NCI-H2196 treated with DMSO at 0.1 percent for 48 hours (cell line): ENCODE measurements around the gene TAC1.
"Not testable (repeated sequence)": the region's sequence is repeated elsewhere in the genome, so short reads cannot be mapped to it uniquely, and the experiment has no call there.

Experiments used
- DNase-seq: peaks from one replicate; lab custom pipeline; 2025; ENCODE audit not compliant: unreplicated experiment; lab: John Stamatoyannopoulos, UW

Gene TAC1

GRCh38 chr7:97731736-97732564 lies at the start of gene TAC1:
Gene TAC1 (plus strand): TSS chr7:97732086. CDS start chr7:97732613, 527 bp downstream.
- DNase-seq: no peak

- DNase-seq: no peak
These were observed 45.9 kb upstream of the TAC1 start for GRCh38 chr7:97685952-97686351.

- DNase-seq: no peak
These were observed 38.3 kb upstream of the TAC1 start for GRCh38 chr7:97693586-97693985.

GRCh38 chr7:97694355-97694754 lies 37.5 kb upstream of the TAC1 start:
- no peak for DNase-seq

- no peak for DNase-seq
These were observed 34.5 kb upstream of the TAC1 start for GRCh38 chr7:97697396-97697795.

GRCh38 chr7:97722386-97722785 lies 9.5 kb upstream of the TAC1 start:
- DNase-seq: no peak

GRCh38 chr7:97732565-97733275 lies 834 bp downstream of the TAC1 start:
- no peak for DNase-seq

- no peak for DNase-seq
These were observed 1.6 kb downstream of the TAC1 start for GRCh38 chr7:97733276-97734161.

GRCh38 chr7:97734255-97734654 lies 2.4 kb downstream of the TAC1 start:
- no peak for DNase-seq

- no peak for DNase-seq
These were observed 3.2 kb downstream of the TAC1 start for GRCh38 chr7:97735075-97735474.

- DNase-seq: no peak
These were observed 16.6 kb downstream of the TAC1 start for GRCh38 chr7:97748482-97748881.

GRCh38 chr7:97751566-97751965 lies 19.7 kb downstream of the TAC1 start:
- DNase-seq: no peak

GRCh38 chr7:97752215-97752614 lies 20.3 kb downstream of the TAC1 start:
- no peak for DNase-seq

GRCh38 chr7:97757824-97758223 lies 25.9 kb downstream of the TAC1 start:
- no peak for DNase-seq

- DNase-seq: no peak
These were observed 39.0 kb downstream of the TAC1 start for GRCh38 chr7:97770850-97771249.

GRCh38 chr7:97771576-97771975 lies 39.7 kb downstream of the TAC1 start:
- no peak for DNase-seq

GRCh38 chr7:97772045-97772901 lies 40.4 kb downstream of the TAC1 start:
- no peak for DNase-seq

- not testable (repeated sequence) for DNase-seq
These were observed 54.5 kb downstream of the TAC1 start for GRCh38 chr7:97786398-97786797.
